GM23338 (cell line): ENCODE data around the gene TMEM121. TPM values are rescaled to one million over a fixed set of nuclear protein-coding genes. Genes with fewer than 3 reads are reported as not detected.

ENCODE experiments used
- ATAC-seq: fragments of 200-7000 bp; cut with Tn5 transposase; 3 replicates; pipeline ENCODE4 v1.9.1; 2020
- DNase-seq: peaks from one replicate; pipeline ENCODE4 v3.0.0-alpha.2; 2015; ENCODE audit warnings: low spot score
- H2AFZ ChIP-seq: fragments of 200-600 bp; sonication (generic); 2 replicates; pipeline ENCODE4 v1.8.0; 2016; ENCODE audit warnings: antibody characterized with exemption, mild to moderate bottlenecking, moderate library complexity
- H3F3A ChIP-seq: fragments of 200-600 bp; sonication (generic); replicated peaks from 2 replicates; pipeline ENCODE4 v1.8.0; 2017; ENCODE audit warnings: antibody characterized with exemption, mixed run types, low read depth
- H3K27ac ChIP-seq: fragments of 200-600 bp; sonication (generic); 2 replicates; pipeline ENCODE4 v1.6.1; 2016; ENCODE audit warnings: low read depth
- H3K27me3 ChIP-seq: fragments of 200-600 bp; sonication (generic); 2 replicates; pipeline ENCODE4 v1.8.0; 2016; ENCODE audit warnings: mild to moderate bottlenecking, mixed run types, moderate library complexity; ENCODE audit not compliant: insufficient read depth
- H3K36me3 ChIP-seq: fragments of 200-600 bp; sonication (generic); 2 replicates; pipeline ENCODE4 v1.8.0; 2016; ENCODE audit warnings: mild to moderate bottlenecking; ENCODE audit not compliant: insufficient read depth
- H3K4me1 ChIP-seq: fragments of 200-600 bp; sonication (generic); 2 replicates; pipeline ENCODE4 v1.8.0; 2016; ENCODE audit warnings: mild to moderate bottlenecking, moderate library complexity; ENCODE audit not compliant: insufficient read depth
- H3K4me2 ChIP-seq: fragments of 200-600 bp; sonication (generic); 2 replicates; pipeline ENCODE4 v1.7.1; 2017; ENCODE audit warnings: mixed run types
- H3K4me3 ChIP-seq: fragments of 200-600 bp; sonication (generic); 2 replicates; pipeline ENCODE4 v1.6.1; 2016; ENCODE audit warnings: mixed run types
- H3K79me2 ChIP-seq: fragments of 200-600 bp; sonication (generic); replicated peaks from 2 replicates; pipeline ENCODE4 v1.8.0; 2017; ENCODE audit warnings: mild to moderate bottlenecking; ENCODE audit not compliant: insufficient read depth
- H3K9me2 ChIP-seq: fragments of 200-600 bp; sonication (generic); 2 replicates; pipeline ENCODE4 v1.8.0; 2017; ENCODE audit not compliant: insufficient read depth
- H4K20me1 ChIP-seq: fragments of 200-600 bp; sonication (generic); replicated peaks from 2 replicates; pipeline ENCODE4 v1.8.0; 2017; ENCODE audit warnings: mild to moderate bottlenecking; ENCODE audit not compliant: insufficient read depth
- H3K27ac Mint-ChIP-seq: 2 replicates; pipeline ENCODE4 v1.8.0; 2020; ENCODE audit warnings: inconsistent platforms, mild to moderate bottlenecking, moderate library complexity, mixed read lengths
- H3K27me3 Mint-ChIP-seq: 3 replicates; pipeline ENCODE4 v1.8.0; 2022; ENCODE audit warnings: low read depth, mild to moderate bottlenecking, moderate library complexity, mixed read lengths, inconsistent platforms; ENCODE audit not compliant: insufficient read depth, poor library complexity
- H3K36me3 Mint-ChIP-seq: 3 replicates; pipeline ENCODE4 v1.8.0; 2021; ENCODE audit warnings: low read depth, mild to moderate bottlenecking, inconsistent platforms, moderate library complexity, mixed read lengths
- H3K4me1 Mint-ChIP-seq: 3 replicates; pipeline ENCODE4 v1.8.0; 2020; ENCODE audit warnings: mild to moderate bottlenecking, inconsistent platforms, mixed read lengths
- H3K4me3 Mint-ChIP-seq: 3 replicates; pipeline ENCODE4 v1.8.0; 2021; ENCODE audit warnings: moderate library complexity, mild to moderate bottlenecking, inconsistent platforms, mixed read lengths
- H3K9me3 Mint-ChIP-seq: 3 replicates; pipeline ENCODE4 v1.8.0; 2020; ENCODE audit warnings: moderate library complexity, mild to moderate bottlenecking, inconsistent platforms, mixed read lengths
- CREB1 ChIP-seq: fragments of 250-450 bp; sonication (Bioruptor Pico); IDR thresholded peaks from 2 replicates; pipeline ENCODE4 v1.5.0; 2020; ENCODE audit warnings: low read depth, mild to moderate bottlenecking, moderate library complexity
- CTCF ChIP-seq, 2 experiments: fragments of 200-600 bp in 1 of 2; sonication (generic) in 1 of 2; conservative IDR thresholded peaks; 2 replicates each; pipeline versions ENCODE4 v1.5.1 to v1.6.1; 2016 to 2017; ENCODE audit warnings: antibody characterized with exemption in 2 of 2, low read depth in 2 of 2, mild to moderate bottlenecking in 2 of 2, moderate library complexity in 1 of 2
- EZH2 ChIP-seq: fragments of 200-600 bp; sonication (generic); IDR thresholded peaks from one replicate; pipeline ENCODE4 v1.8.0; 2017; ENCODE audit warnings: antibody characterized with exemption, mild to moderate bottlenecking, low read depth; ENCODE audit not compliant: unreplicated experiment
- EZH2phosphoT487 ChIP-seq: fragments of 200-600 bp; sonication (generic); IDR thresholded peaks from one replicate; pipeline ENCODE4 v1.8.1; 2018; ENCODE audit warnings: antibody characterized with exemption; ENCODE audit not compliant: unreplicated experiment
- JUNB ChIP-seq: IDR thresholded peaks from one replicate; pipeline ENCODE4 v1.6.1; 2016; ENCODE audit warnings: antibody characterized with exemption; ENCODE audit not compliant: unreplicated experiment
- REST ChIP-seq: IDR thresholded peaks from one replicate; pipeline ENCODE4 v1.6.1; 2018; ENCODE audit warnings: antibody characterized with exemption; ENCODE audit not compliant: unreplicated experiment
- ZNF114 ChIP-seq: fragments of 250-450 bp; sonication (Bioruptor Pico); IDR thresholded peaks from 2 replicates; pipeline ENCODE4 v1.5.0; 2020; ENCODE audit warnings: mild to moderate bottlenecking, moderate library complexity
- ZNF462 ChIP-seq: fragments of 250-450 bp; sonication (Bioruptor Pico); IDR thresholded peaks from 2 replicates; pipeline ENCODE4 v1.5.0; 2020; ENCODE audit warnings: mild to moderate bottlenecking, moderate library complexity
- polyA plus RNA-seq: library from polyadenylated mRNA; unstranded; fragments of >200 nt; fragmentation: Nextera tagmentation; extraction: Ambion mirVana; gene quantifications from 2 replicates; pipeline ENCODE4 v1.2.1, GENCODE V29; 2016
- total RNA-seq: library from RNA; depleted of rRNA; stranded (reverse); fragments of >200 nt; shearing (Covaris generic); gene quantifications from 2 replicates; pipeline ENCODE4 v1.2.3, GENCODE V29; 2014

Gene TMEM121
- total and polyA plus RNA-seq, 2 experiments from 2014 or later: 0.13 to 1.3 TPM

GRCh38 chr14:105502446-105503295, 23.7 kb upstream of the TMEM121 start:
- H3K27me3 Mint-ChIP-seq: peaks cover 2% of the 10 kb centered on the region
- no peak for DNase-seq
- H3K4me1 Mint-ChIP-seq: 0 out of 3 replicates have a peak, but pooled peaks cover 2% of the 10 kb centered on the region
- no peaks in the 10 kb centered on the region; the same call in 2 of the 3 replicates for H3K9me3 Mint-ChIP-seq
- H3K4me2 ChIP-seq: no peak overlapping the region
- no peaks in the 10 kb centered on the region for H3F3A ChIP-seq
- H3K27me3 ChIP-seq: no peaks in the 10 kb centered on the region
- H3K4me3 ChIP-seq: no peak overlapping the region
- ATAC-seq: no peak
- no peak overlapping the region for H2AFZ ChIP-seq
- no peak for TF ChIP-seq JUNB
- H3K9me2 ChIP-seq: no peaks in the 10 kb centered on the region
- H3K4me1 ChIP-seq: no peaks in the 10 kb centered on the region
- no peaks in the 10 kb centered on the region for H4K20me1 ChIP-seq
- no peaks in the 10 kb centered on the region for H3K36me3 Mint-ChIP-seq
- no peak overlapping the region for H3K27ac ChIP-seq
- no peaks in the 10 kb centered on the region for H3K36me3 ChIP-seq
- H3K4me3 Mint-ChIP-seq: no peak overlapping the region
- H3K27ac Mint-ChIP-seq: no peak overlapping the region
- no peaks in the 10 kb centered on the region for H3K79me2 ChIP-seq

GRCh38 chr14:105503296-105503640, 23.1 kb upstream of the TMEM121 start:
- Mint-ChIP-seq H3K27me3 (peaks cover 2% of the 10 kb centered on the region), H3K27ac (no peak overlapping the region), H3K4me1 (0 out of 3 replicates have a peak, but pooled peaks cover 2% of the 10 kb centered on the region), H3K4me3 (no peak overlapping the region), H3K9me3 (no peaks in the 10 kb centered on the region; the same call in 2 of the 3 replicates), H3K36me3 (no peaks in the 10 kb centered on the region)
- no peaks in the 10 kb centered on the region for H3K27me3 ChIP-seq
- ATAC-seq: no peak
- no peaks in the 10 kb centered on the region for H3K4me1 ChIP-seq
- H3K4me2 ChIP-seq: no peak overlapping the region
- no peaks in the 10 kb centered on the region for H3K79me2 ChIP-seq
- H4K20me1 ChIP-seq: no peaks in the 10 kb centered on the region
- H2AFZ ChIP-seq: no peak overlapping the region
- DNase-seq: no peak
- H3K9me2 ChIP-seq: no peaks in the 10 kb centered on the region
- H3K4me3 ChIP-seq: no peak overlapping the region
- no peaks in the 10 kb centered on the region for H3K36me3 ChIP-seq
- no peaks in the 10 kb centered on the region for H3F3A ChIP-seq
- H3K27ac ChIP-seq: no peak overlapping the region
- TF ChIP-seq CTCF (conservative IDR thresholded peaks at IDR 0.05; ENCODE audit: low read depth in 2 of 2): no peak
- TF ChIP-seq REST: no peak
- TF ChIP-seq EZH2phosphoT487: no peak
- TF ChIP-seq ZNF114 (CRISPR knock-in tag): no peak
- no peak for TF ChIP-seq CREB1 (CRISPR knock-in tag)
- no peak for TF ChIP-seq JUNB
- TF ChIP-seq EZH2: no peak
- no peak for TF ChIP-seq ZNF462 (CRISPR knock-in tag)
